ENCODE results near the gene GLCCI1. TPM values are rescaled to one million over a fixed set of nuclear protein-coding genes. Genes with fewer than 3 reads are reported as not detected.

The GLCCI1 gene
- total and polyA plus RNA-seq, 10 of the 15 experiments (the other 5 are each of a cell fraction or from before 2014, with no cell fraction given) = 12.6 to 92.0 (median 27.6) TPM

DNA sequence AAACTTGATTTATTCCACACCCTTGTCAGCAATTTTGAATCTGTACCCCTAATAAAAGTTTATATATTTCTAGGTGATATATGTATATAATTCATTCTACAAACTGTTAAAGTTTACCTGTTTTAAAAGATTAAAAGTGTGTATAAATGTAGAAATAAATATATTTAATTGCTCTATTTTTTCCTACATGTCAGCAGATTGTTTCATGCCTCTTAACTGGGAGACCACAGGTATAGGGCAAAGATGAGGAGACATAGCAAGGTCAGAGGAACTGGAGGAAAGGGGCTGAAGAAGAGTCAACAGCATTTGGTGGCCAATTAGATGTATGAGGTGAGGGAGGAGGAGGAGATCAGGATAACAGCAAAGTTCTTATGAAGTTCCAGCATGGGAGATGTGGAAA lies 109.8 kb downstream of the GLCCI1 start:
- in situ Hi-C loops (cut with MboI) = no loop called here
- SMC1A ChIA-PET (ENCODE audit: uncharacterized antibody, unreplicated experiment) = no interaction called here
- Histone ChIP-seq H4K20me1 (ENCODE audit: control insufficient read depth, insufficient read depth) (no peaks in the 10 kb centered on the region), H3K27me3 (replicated peaks in 1 of 2; ENCODE audit: control insufficient read depth in 2 of 2, insufficient read depth in 2 of 2, low read length in 1 of 2) (no peaks in the 10 kb centered on the region), H3K27ac (ENCODE audit: control insufficient read depth, insufficient read depth) (no peak overlapping the region), H3K4me2 (ENCODE audit: control insufficient read depth, insufficient read depth) (no peak overlapping the region), H3K4me1 (ENCODE audit: control insufficient read depth, insufficient read depth, low read length) (no peaks in the 10 kb centered on the region), H3K36me3 (ENCODE audit: control insufficient read depth in 2 of 2, insufficient read depth in 2 of 2, low read length in 1 of 2) (peaks cover 1 to 25% of the 10 kb centered on the region in 2 experiments; a peak in 3 of 4 replicates), H3K9ac (ENCODE audit: control insufficient read depth, insufficient read depth, low read length) (no peak overlapping the region), H2AFZ (ENCODE audit: control insufficient read depth, low read depth, low read length) (no peak overlapping the region), H3K79me2 (ENCODE audit: control insufficient read depth, insufficient read depth, low read length) (no peaks in the 10 kb centered on the region), H3K9me3 (replicated peaks; ENCODE audit: control insufficient read depth, insufficient read depth, low read length) (no peaks in the 10 kb centered on the region), H3K4me3 (no peak overlapping the region)
- TF ChIP-seq BRCA1 (IDR thresholded peaks at IDR 0.05; ENCODE audit: low read depth, low read length) = no peak
- TF ChIP-seq, protein P1, sequence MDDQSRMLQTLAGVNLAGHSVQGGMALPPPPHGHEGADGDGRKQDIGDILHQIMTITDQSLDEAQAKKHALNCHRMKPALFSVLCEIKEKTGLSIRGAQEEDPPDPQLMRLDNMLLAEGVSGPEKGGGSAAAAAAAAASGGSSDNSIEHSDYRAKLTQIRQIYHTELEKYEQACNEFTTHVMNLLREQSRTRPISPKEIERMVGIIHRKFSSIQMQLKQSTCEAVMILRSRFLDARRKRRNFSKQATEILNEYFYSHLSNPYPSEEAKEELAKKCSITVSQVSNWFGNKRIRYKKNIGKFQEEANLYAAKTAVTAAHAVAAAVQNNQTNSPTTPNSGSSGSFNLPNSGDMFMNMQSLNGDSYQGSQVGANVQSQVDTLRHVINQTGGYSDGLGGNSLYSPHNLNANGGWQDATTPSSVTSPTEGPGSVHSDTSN (IDR thresholded peaks at IDR 0.05; ENCODE audit: insufficient replicate concordance, low read depth, low read length) = no peak
- POLR2A ChIA-PET = interaction anchor here (0.6 kb wide), 1 partner anchor 56 kb away, joined by 4 read pairs; no protein-coding TSS in a partner anchor
- CTCF ChIA-PET = no interaction called here
- ATAC-seq = no peak
- no peak for DNase-seq (ENCODE audit: low read depth, low spot score)
- RAD21 ChIA-PET (ENCODE audit: unreplicated experiment) = interaction anchor here (0.7 to 2.4 kb wide), 2 partner anchors 47 to 66 kb away, joined by 3 to 6 read pairs; no protein-coding TSS in a partner anchor
- intact Hi-C loops (cut with micrococcal nuclease; ENCODE audit: unreplicated experiment) = no loop called here
- BruUV-seq (replicated peaks) = no TSS peak
- no peak for FAIRE-seq

DNA sequence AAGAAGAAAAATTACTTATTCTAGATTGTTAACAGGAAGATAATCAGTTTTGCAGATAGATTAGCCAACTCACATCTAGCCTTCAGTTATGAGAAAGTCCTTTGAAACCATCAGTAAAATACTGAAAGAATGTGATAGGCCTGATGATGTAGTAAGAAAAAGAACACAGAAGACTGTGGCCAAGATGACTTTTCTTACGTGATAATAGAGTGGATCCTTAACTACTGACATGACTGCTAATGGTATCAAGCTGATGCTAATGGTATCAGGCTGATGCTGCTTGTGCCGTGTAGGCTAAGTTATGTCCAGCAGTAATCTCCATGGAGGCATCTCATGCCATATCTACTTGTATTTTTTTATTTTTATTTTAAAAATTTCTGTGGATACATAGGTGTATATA lies 114.2 kb downstream of the GLCCI1 start:
- ChIA-PET CTCF (no interaction called here), POLR2A (no interaction called here), SMC1A (ENCODE audit: uncharacterized antibody, unreplicated experiment) (interaction anchor here (0.5 to 2.3 kb wide), 5 partner anchors 10 to 108 kb away, joined by 3 to 6 read pairs (median 3); no protein-coding TSS in a partner anchor), RAD21 (ENCODE audit: unreplicated experiment) (no interaction called here)
- H3K27me3 ChIP-seq (replicated peaks in 1 of 2; ENCODE audit: control insufficient read depth in 2 of 2, insufficient read depth in 2 of 2, low read length in 1 of 2) = no peaks in the 10 kb centered on the region
- H3K9me3 ChIP-seq (replicated peaks; ENCODE audit: control insufficient read depth, insufficient read depth, low read length) = no peaks in the 10 kb centered on the region
- H3K27ac ChIP-seq (ENCODE audit: control insufficient read depth, insufficient read depth) = no peak overlapping the region
- H2AFZ ChIP-seq (ENCODE audit: control insufficient read depth, low read depth, low read length) = no peak overlapping the region
- H3K4me1 ChIP-seq (ENCODE audit: control insufficient read depth, insufficient read depth, low read length) = no peaks in the 10 kb centered on the region
- WGBS (ENCODE audit: insufficient coverage, insufficient replicate concordance, low lambda C conversion rate, missing lambda C conversion rate) = 64% methylated on average over 2 of the region's 2 CpGs
- no TSS peak for BruUV-seq (replicated peaks)
- no peak overlapping the region for H3K4me2 ChIP-seq (ENCODE audit: control insufficient read depth, insufficient read depth)
- FAIRE-seq (no peak), ATAC-seq (no peak), DNase-seq (ENCODE audit: low read depth, low spot score) (no peak)
- H3K4me3 ChIP-seq = no peak overlapping the region
- H4K20me1 ChIP-seq (ENCODE audit: control insufficient read depth, insufficient read depth) = no peaks in the 10 kb centered on the region
- H3K9ac ChIP-seq (ENCODE audit: control insufficient read depth, insufficient read depth, low read length) = no peak overlapping the region
- intact Hi-C loops (cut with micrococcal nuclease; ENCODE audit: unreplicated experiment) (no loop called here), in situ Hi-C loops (cut with MboI) (no loop called here)
- no peaks in the 10 kb centered on the region for H3K79me2 ChIP-seq (ENCODE audit: control insufficient read depth, insufficient read depth, low read length)
- peaks cover 6 to 32% of the 10 kb centered on the region in 2 experiments for H3K36me3 ChIP-seq (ENCODE audit: control insufficient read depth in 2 of 2, insufficient read depth in 2 of 2, low read length in 1 of 2)
- TF ChIP-seq RELA (IDR thresholded peaks at IDR 0.05; ENCODE audit: borderline replicate concordance, partially characterized antibody) (no peak), HDGF (IDR thresholded peaks at IDR 0.05) (no peak), KDM1A (IDR thresholded peaks at IDR 0.05; ENCODE audit: borderline replicate concordance) (no peak), TCF12 (IDR thresholded peaks at IDR 0.05; ENCODE audit: low read depth, low read length) (no peak), RBBP5 (conservative IDR thresholded peaks at IDR 0.05) (no peak), NR2C1 (IDR thresholded peaks at IDR 0.05) (no peak), HDAC6 (IDR thresholded peaks at IDR 0.05; ENCODE audit: unreplicated experiment) (no peak), TBL1XR1 (IDR thresholded peaks at IDR 0.05; ENCODE audit: low read depth, low read length) (no peak), SREBF2 (IDR thresholded peaks at IDR 0.05; ENCODE audit: low read length) (no peak)
- TF ChIP-seq, protein P2, sequence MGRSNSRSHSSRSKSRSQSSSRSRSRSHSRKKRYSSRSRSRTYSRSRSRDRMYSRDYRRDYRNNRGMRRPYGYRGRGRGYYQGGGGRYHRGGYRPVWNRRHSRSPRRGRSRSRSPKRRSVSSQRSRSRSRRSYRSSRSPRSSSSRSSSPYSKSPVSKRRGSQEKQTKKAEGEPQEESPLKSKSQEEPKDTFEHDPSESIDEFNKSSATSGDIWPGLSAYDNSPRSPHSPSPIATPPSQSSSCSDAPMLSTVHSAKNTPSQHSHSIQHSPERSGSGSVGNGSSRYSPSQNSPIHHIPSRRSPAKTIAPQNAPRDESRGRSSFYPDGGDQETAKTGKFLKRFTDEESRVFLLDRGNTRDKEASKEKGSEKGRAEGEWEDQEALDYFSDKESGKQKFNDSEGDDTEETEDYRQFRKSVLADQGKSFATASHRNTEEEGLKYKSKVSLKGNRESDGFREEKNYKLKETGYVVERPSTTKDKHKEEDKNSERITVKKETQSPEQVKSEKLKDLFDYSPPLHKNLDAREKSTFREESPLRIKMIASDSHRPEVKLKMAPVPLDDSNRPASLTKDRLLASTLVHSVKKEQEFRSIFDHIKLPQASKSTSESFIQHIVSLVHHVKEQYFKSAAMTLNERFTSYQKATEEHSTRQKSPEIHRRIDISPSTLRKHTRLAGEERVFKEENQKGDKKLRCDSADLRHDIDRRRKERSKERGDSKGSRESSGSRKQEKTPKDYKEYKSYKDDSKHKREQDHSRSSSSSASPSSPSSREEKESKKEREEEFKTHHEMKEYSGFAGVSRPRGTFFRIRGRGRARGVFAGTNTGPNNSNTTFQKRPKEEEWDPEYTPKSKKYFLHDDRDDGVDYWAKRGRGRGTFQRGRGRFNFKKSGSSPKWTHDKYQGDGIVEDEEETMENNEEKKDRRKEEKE (IDR thresholded peaks at IDR 0.05) = no peak
